Stimulated activated CD4-positive, alpha-beta T cell treated with anti-CD3 and anti-CD28 coated beads, Interleukin-4, amount 100 ng/mL, for 48 hours (primary cell): ENCODE results near the gene HECW1.

Source experiments
- DNase-seq, 2 donors: peaks; one replicate each; pipeline ENCODE4 v3.0.0-alpha.2; 2020; ENCODE audit warnings: low read depth in 2 of 2

Gene HECW1

DNA sequence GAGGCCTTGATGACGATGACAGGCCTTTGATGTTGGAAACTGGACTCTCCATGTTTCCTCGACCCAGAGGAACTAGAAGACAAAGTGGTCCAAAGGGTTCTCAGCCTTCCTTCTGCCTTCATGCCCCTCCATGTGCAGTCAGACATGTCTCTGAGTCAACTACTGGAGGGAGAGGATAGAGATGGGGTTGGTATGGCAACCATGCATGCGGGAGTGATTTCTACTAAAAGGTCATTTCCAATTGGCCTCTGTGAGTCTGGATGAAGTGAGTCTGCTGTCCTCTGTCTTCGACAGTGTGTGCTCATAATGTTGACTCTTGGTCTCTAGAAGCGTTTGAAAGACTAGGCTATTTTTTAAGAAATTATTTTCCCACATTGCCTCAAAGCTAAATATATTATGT lies 499.7 kb downstream of the HECW1 start:
- DNase-seq = no peak

DNA sequence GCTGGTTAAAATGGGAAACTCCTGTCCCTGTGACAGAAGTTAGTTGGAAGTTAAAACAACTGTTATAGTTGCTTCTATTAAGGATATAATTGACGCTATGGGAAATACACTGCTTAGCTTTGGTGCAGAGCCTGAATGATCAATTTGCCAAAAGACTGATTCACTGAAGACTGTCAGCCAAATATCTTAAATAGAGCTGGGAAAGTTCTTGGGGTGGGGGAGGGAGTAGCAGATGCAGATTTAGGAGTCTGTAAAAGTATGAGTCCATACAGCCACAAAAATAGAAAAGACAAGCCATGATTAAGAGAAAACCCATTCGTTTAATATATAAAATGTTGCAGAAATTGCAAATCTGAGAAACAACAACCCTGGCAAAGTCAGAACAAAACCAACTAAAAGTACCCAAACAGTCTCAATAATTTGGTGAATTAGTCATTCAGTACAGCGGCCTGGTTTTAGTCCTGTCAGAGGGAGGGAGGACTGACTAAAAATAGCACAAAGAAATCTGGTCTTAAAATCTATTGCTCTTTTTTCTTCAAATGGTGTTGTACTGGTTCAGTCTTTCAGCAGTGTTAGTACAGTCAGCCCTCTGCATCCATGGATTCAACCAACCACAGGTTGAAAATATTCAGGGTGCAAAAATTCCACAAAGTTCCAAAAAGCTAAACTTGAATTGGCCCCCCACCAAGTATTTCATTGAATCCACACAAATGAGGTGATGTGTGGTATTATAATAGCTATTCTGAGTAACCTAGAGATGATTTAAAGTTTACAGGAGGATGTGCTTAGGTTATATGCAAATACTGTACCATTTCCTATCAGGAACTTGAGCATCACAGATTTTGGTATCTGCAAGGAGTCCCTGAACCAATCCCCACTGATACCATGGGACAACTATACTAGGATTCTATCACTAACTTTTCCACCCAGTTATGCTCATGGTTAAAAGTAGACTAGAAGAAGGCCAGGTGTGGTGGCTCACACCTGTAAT lies 500.4 kb downstream of the HECW1 start:
- no peak for DNase-seq
